C4-2B (cell line): Measurements from ENCODE around the gene P2RY8.

Experiments used
- CTCF ChIP-seq: fragments of 450-650 bp; conservative IDR thresholded peaks from 2 replicates; pipeline ENCODE4 v1.5.1; 2017; ENCODE audit warnings: mild to moderate bottlenecking
- ZFX ChIP-seq: fragments of 450-650 bp; IDR thresholded peaks from 2 replicates; pipeline ENCODE4 v1.6.1; 2017

GRCh38 chrX:1584237-1585011 lies 47.4 kb upstream of the P2RY8 start:
- TF ChIP-seq CTCF: no peak
- no peak for TF ChIP-seq ZFX
